T-cell (primary cell): ENCODE results near the gene PDGFC. TPM values are rescaled to one million over a fixed set of nuclear protein-coding genes. Genes with fewer than 3 reads are reported as not detected.

Experiments
- ATAC-seq, 4 experiments: fragments of 200-7000 bp in 3 of 4; fragments of 150-1000 bp in 1 of 4; cut with Tn5 transposase; replicated peaks in 1 of 4; 1 replicate in 3 of 4; 2 replicates in 1 of 4; pipeline ENCODE4 v1.10.0; 2021; ENCODE audit warnings: moderate library complexity in 3 of 4, mild to moderate bottlenecking in 2 of 4, moderate number of reproducible peaks in 1 of 4
- CTCF ChIA-PET, 2 donors: fragments of 300-600 bp; sonication (Branson Sonifier 250); formaldehyde crosslinking; loops; one replicate each; lab custom pipeline; 2022; ENCODE audit warnings: antibody characterized with exemption in 2 of 2; lab: Charles Lee
- POLR2A ChIA-PET, 2 donors: fragments of 300-600 bp; sonication (Branson Sonifier 250); formaldehyde crosslinking; loops; one replicate each; lab custom pipeline; 2022; ENCODE audit warnings: antibody characterized with exemption in 2 of 2; lab: Charles Lee
- DNase-seq, 35 experiments: peaks; one replicate each; pipeline versions ENCODE4 v3.0.0 to v3.0.0-alpha.2; 2013 to 2023
- H3K27ac ChIP-seq: one replicate; pipeline ENCODE4 v1.5.1; 2013; ENCODE audit warnings: low read length
- H3K27me3 ChIP-seq, 2 experiments: replicated peaks in 1 of 2; 1 replicate in 1 of 2; 2 replicates in 1 of 2; pipeline versions ENCODE4 v1.6.1 to v1.7.0; 2013; ENCODE audit warnings: low read length in 1 of 2, mixed read lengths in 1 of 2; ENCODE audit not compliant: control insufficient read depth in 2 of 2, insufficient read depth in 2 of 2; ENCODE audit errors: extremely low read depth in 1 of 2
- H3K36me3 ChIP-seq, 2 donors: 1 replicate in 1 of 2; 2 replicates in 1 of 2; pipeline versions ENCODE4 v1.6.1 to v1.7.0; 2013; ENCODE audit warnings: low read length in 1 of 2; ENCODE audit not compliant: control insufficient read depth in 2 of 2, insufficient read depth in 1 of 2; ENCODE audit errors: extremely low read depth in 1 of 2
- H3K4me1 ChIP-seq, 2 experiments: 1 replicate in 1 of 2; 2 replicates in 1 of 2; pipeline versions ENCODE4 v1.6.1 to v1.7.0; 2013; ENCODE audit warnings: low read length in 2 of 2, mixed read lengths in 1 of 2; ENCODE audit not compliant: insufficient read depth in 2 of 2, control insufficient read depth in 1 of 2; ENCODE audit errors: extremely low read depth in 1 of 2
- H3K4me3 ChIP-seq, 2 donors: 1 replicate in 1 of 2; 2 replicates in 1 of 2; pipeline versions ENCODE4 v1.5.1 to v1.7.0; 2013; ENCODE audit warnings: mild to moderate bottlenecking in 2 of 2, low read length in 1 of 2, moderate library complexity in 1 of 2; ENCODE audit not compliant: control insufficient read depth in 1 of 2; ENCODE audit errors: extremely low read depth in 1 of 2
- H3K9me3 ChIP-seq: 2 replicates; pipeline ENCODE4 v1.7.0; 2013
- H3K27ac Mint-ChIP-seq, 2 donors: one replicate each; pipeline ENCODE4 v1.8.0; 2020 to 2021; ENCODE audit warnings: mild to moderate bottlenecking in 2 of 2, mixed read lengths in 2 of 2
- H3K27me3 Mint-ChIP-seq, 2 donors: one replicate each; pipeline ENCODE4 v1.8.0; 2021 to 2022; ENCODE audit warnings: mixed read lengths in 2 of 2
- H3K36me3 Mint-ChIP-seq: one replicate; pipeline ENCODE4 v1.8.0; 2021; ENCODE audit warnings: mixed read lengths
- H3K4me1 Mint-ChIP-seq, 3 donors: one replicate each; pipeline ENCODE4 v1.8.0; 2020 to 2022; ENCODE audit warnings: mixed read lengths in 3 of 3, mild to moderate bottlenecking in 1 of 3
- H3K4me3 Mint-ChIP-seq, 3 donors: one replicate each; pipeline ENCODE4 v1.8.0; 2020 to 2022; ENCODE audit warnings: mild to moderate bottlenecking in 3 of 3, mixed read lengths in 3 of 3, moderate library complexity in 3 of 3
- H3K9me3 Mint-ChIP-seq, 3 donors: one replicate each; pipeline ENCODE4 v1.8.0; 2020 to 2022; ENCODE audit warnings: mixed read lengths in 3 of 3
- WGBS: methylation state at CpG from one replicate; pipeline ENCODE4 v1.1.5; 2013; ENCODE audit warnings: missing lambda C conversion rate; ENCODE audit not compliant: insufficient coverage; 5-methylcytosine and 5-hydroxymethylcytosine counted together
- total RNA-seq, 35 experiments: library from RNA in 6 of 35; stranded (reverse) in 6 of 35; fragments of 120-200 nt in 1 of 35; gene quantifications; one replicate each; pipeline versions ENCODE4 v1.2.1 to v1.2.4 and lab custom pipeline; 2013 to 2026

The PDGFC gene
- 1 to 10 TPM in 1 of 5 donors, under 1 TPM in 4; 0.12 to 1.5 (median 0.47) TPM for total RNA-seq
- total RNA-seq (2013) = 0.39 TPM
- total RNA-seq (lab: John Stamatoyannopoulos, UW) = 0 to 2.7 (median 0.17) reads per million in 29 experiments

GRCh38 chr4:156971676-156972378, at the start of gene PDGFC:
Gene PDGFC (minus strand): TSS chr4:156971799. CDS start chr4:156970903, 896 bp downstream.
- ChIA-PET CTCF (no interaction called here), POLR2A (no interaction called here)
- H3K27ac ChIP-seq = no peak within 1 kb of the TSS
- no peaks in the 10 kb centered on the region for H3K9me3 ChIP-seq
- peak within 1 kb of the TSS; percentile 3 to 64 (median 25) for H3K4me3 Mint-ChIP-seq
- H3K27ac Mint-ChIP-seq = no peak within 1 kb of the TSS
- WGBS = 1% methylated on average over 43 of the region's 60 CpGs
- peaks cover 2 to 21% of the 10 kb centered on the region in 2 experiments for H3K27me3 ChIP-seq
- H3K4me3 ChIP-seq = peak within 1 kb of the TSS in 1 of 2 donors; percentile 74
- peaks cover 3 to 11% (median 4%) of the 10 kb centered on the region in 3 donors for H3K9me3 Mint-ChIP-seq
- peak in 9 of 35 experiments; percentile 0 to 27 (median 3) for DNase-seq
- no peaks in the 10 kb centered on the region for H3K36me3 Mint-ChIP-seq
- peaks cover 54 to 57% of the 10 kb centered on the region in 2 donors for H3K27me3 Mint-ChIP-seq
- peak in 2 of 4 experiments; percentile 24 to 34 for ATAC-seq
- peaks cover 6 to 12% (median 10%) of the 10 kb centered on the region in 3 donors for H3K4me1 Mint-ChIP-seq
- H3K4me1 ChIP-seq = peaks cover 3% of the 10 kb centered on the region in 2 experiments
- no peaks in the 10 kb centered on the region for H3K36me3 ChIP-seq

- 83% methylated on average over 1 of the region's 1 CpG for WGBS
- Histone ChIP-seq H3K4me1 (no peaks in the 10 kb centered on the region), H3K27me3 (no peaks in the 10 kb centered on the region), H3K27ac (no peak overlapping the region), H3K4me3 (no peak overlapping the region), H3K9me3 (no peaks in the 10 kb centered on the region), H3K36me3 (no peaks in the 10 kb centered on the region)
- H3K4me1 Mint-ChIP-seq = no peaks in the 10 kb centered on the region
- ChIA-PET CTCF (no interaction called here), POLR2A (no interaction called here)
- no peak overlapping the region for H3K4me3 Mint-ChIP-seq
- H3K9me3 Mint-ChIP-seq = peaks cover 3 to 7% (median 4%) of the 10 kb centered on the region in 3 donors
- ATAC-seq (no peak), DNase-seq (no peak)
- no peaks in the 10 kb centered on the region for H3K36me3 Mint-ChIP-seq
- no peaks in the 10 kb centered on the region for H3K27me3 Mint-ChIP-seq
- no peak overlapping the region for H3K27ac Mint-ChIP-seq
Observed at GRCh38 chr4:157020882-157021281, 49.3 kb upstream of the PDGFC start.

GRCh38 chr4:157018920-157019490, 47.4 kb upstream of the PDGFC start:
- H3K9me3 Mint-ChIP-seq = peaks cover 3 to 7% (median 4%) of the 10 kb centered on the region in 3 donors
- no peak overlapping the region for H3K27ac ChIP-seq
- H3K4me3 Mint-ChIP-seq = no peak overlapping the region
- ATAC-seq (no peak), DNase-seq (no peak)
- H3K27me3 ChIP-seq = no peaks in the 10 kb centered on the region
- no peaks in the 10 kb centered on the region for H3K4me1 ChIP-seq
- no peak overlapping the region for H3K4me3 ChIP-seq
- H3K36me3 ChIP-seq = no peaks in the 10 kb centered on the region
- no peaks in the 10 kb centered on the region for H3K27me3 Mint-ChIP-seq
- H3K4me1 Mint-ChIP-seq = no peaks in the 10 kb centered on the region
- H3K27ac Mint-ChIP-seq = no peak overlapping the region
- no CpG with 5 or more reads among the region's 3 CpGs for WGBS
- CTCF ChIA-PET = no interaction called here
- H3K36me3 Mint-ChIP-seq = no peaks in the 10 kb centered on the region
- no peaks in the 10 kb centered on the region for H3K9me3 ChIP-seq
- POLR2A ChIA-PET = no interaction called here

- no peaks in the 10 kb centered on the region for H3K9me3 Mint-ChIP-seq
- WGBS = 50% methylated on average over 4 of the region's 13 CpGs
Observed at GRCh38 chr4:157014621-157015591, 43.3 kb upstream of the PDGFC start.

GRCh38 chr4:157013656-157014055, 42.1 kb upstream of the PDGFC start:
- Histone ChIP-seq H3K27ac (no peak overlapping the region), H3K36me3 (no peaks in the 10 kb centered on the region), H3K4me3 (no peak overlapping the region), H3K9me3 (no peaks in the 10 kb centered on the region), H3K4me1 (no peaks in the 10 kb centered on the region), H3K27me3 (no peaks in the 10 kb centered on the region)
- CTCF ChIA-PET = no interaction called here
- ATAC-seq (no peak), DNase-seq (no peak)
- Mint-ChIP-seq H3K27ac (no peak overlapping the region), H3K27me3 (no peaks in the 10 kb centered on the region), H3K36me3 (no peaks in the 10 kb centered on the region), H3K9me3 (peaks cover 0 to 5% (median 5%) of the 10 kb centered on the region in 3 donors), H3K4me3 (no peak overlapping the region), H3K4me1 (no peaks in the 10 kb centered on the region)
- WGBS = no CpG with 5 or more reads among the region's 4 CpGs
- POLR2A ChIA-PET = no interaction called here

More at GRCh38 chr4:157014621-157015591, 43.3 kb upstream of the PDGFC start:
- Mint-ChIP-seq H3K27ac (no peak overlapping the region), H3K4me1 (no peaks in the 10 kb centered on the region), H3K27me3 (no peaks in the 10 kb centered on the region), H3K36me3 (no peaks in the 10 kb centered on the region), H3K4me3 (no peak overlapping the region)
- CTCF ChIA-PET = no interaction called here
- H3K4me3 ChIP-seq = no peak overlapping the region
- no peaks in the 10 kb centered on the region for H3K27me3 ChIP-seq
- no peak overlapping the region for H3K27ac ChIP-seq
- ATAC-seq (no peak), DNase-seq (no peak)
- no peaks in the 10 kb centered on the region for H3K36me3 ChIP-seq
- POLR2A ChIA-PET = no interaction called here
- no peaks in the 10 kb centered on the region for H3K9me3 ChIP-seq
- no peaks in the 10 kb centered on the region for H3K4me1 ChIP-seq

- Mint-ChIP-seq H3K36me3 (no peaks in the 10 kb centered on the region), H3K27ac (no peak overlapping the region), H3K4me3 (no peak overlapping the region), H3K4me1 (no peaks in the 10 kb centered on the region), H3K9me3 (peaks cover 0 to 9% (median 5%) of the 10 kb centered on the region in 3 donors), H3K27me3 (no peaks in the 10 kb centered on the region)
- no CpG with 5 or more reads among the region's 2 CpGs for WGBS
- DNase-seq (no peak), ATAC-seq (no peak)
- ChIA-PET POLR2A (no interaction called here), CTCF (no interaction called here)
- Histone ChIP-seq H3K9me3 (no peaks in the 10 kb centered on the region), H3K36me3 (no peaks in the 10 kb centered on the region), H3K27ac (no peak overlapping the region), H3K4me3 (no peak overlapping the region), H3K27me3 (no peaks in the 10 kb centered on the region), H3K4me1 (no peaks in the 10 kb centered on the region)
Observed at GRCh38 chr4:157012781-157013180, 41.2 kb upstream of the PDGFC start.
